GM19239 (cell line): Measurements from ENCODE around the gene ZCCHC17.

Experiments used
- DNase-seq: peaks from one replicate; pipeline ENCODE4 v3.0.0; 2011; ENCODE audit warnings: low spot score; ENCODE audit not compliant: insufficient read length
- FAIRE-seq: peaks from 2 replicates; lab custom pipeline; 2011; peaks lifted over from hg19 to GRCh38; lab: Jason Lieb, UNC

Gene ZCCHC17

GRCh38 chr1:31302709-31303441 is 6.0 kb downstream of the ZCCHC17 start:
- FAIRE-seq (no peak), DNase-seq (no peak)

DNA sequence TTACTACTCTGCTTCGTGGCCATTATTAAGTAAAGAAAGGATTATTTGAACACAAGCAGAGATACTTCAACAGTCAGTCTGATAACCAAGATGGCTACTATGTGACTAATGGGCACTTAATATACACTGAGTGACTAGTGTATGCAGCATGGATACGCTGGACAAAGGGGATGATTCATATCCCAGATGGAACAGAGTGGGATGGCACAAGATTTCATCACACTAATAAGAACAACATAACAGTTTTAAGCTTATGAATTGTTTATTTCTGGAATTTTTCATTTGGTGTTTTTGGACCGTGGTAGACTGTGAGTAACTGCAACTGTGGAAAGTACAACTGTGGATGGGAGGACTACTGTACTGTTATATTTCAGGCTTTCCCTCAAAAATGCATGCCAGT is 9.4 kb downstream of the ZCCHC17 start:
- no peak for FAIRE-seq
- no peak for DNase-seq

DNA sequence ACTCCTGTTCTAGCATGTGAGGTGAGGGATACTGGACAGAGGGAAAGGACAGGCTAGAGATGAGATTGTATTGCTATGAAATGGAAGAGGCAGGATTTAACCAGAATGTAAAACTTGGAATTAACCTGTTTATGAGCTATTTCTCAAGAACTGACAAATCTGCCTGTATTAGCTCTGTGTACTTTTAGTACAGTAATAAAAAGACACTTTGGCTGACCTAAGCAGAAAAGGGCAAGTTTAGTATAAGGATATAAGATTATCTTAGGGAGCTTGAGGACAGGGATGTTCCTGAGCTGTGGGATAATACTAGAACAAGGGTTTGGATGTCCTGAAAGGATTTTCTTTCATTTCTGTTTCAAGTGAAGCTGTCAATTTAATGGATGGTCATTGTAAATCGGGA is 11.2 kb downstream of the ZCCHC17 start:
- no peak for FAIRE-seq
- no peak for DNase-seq

DNA sequence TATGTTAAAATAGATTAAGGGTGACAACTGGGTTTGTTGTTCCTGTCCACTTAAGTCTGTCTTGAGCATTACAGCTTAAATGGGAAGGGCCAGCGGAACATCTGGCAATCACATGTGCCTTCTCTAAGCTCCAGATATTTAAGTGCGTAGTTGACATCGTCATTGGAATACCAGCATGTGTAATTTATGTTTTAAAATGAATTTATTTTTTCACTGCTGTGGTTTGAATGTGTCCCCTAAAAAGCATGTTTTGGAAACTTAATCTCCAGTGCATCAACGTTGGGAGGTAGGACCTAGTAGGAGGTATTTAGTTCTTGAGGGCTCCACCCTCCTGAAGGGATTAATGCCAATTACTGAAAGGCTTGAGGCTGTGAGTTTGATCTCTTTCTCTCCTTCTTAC is 13.4 kb downstream of the ZCCHC17 start:
- no peak for FAIRE-seq

DNA sequence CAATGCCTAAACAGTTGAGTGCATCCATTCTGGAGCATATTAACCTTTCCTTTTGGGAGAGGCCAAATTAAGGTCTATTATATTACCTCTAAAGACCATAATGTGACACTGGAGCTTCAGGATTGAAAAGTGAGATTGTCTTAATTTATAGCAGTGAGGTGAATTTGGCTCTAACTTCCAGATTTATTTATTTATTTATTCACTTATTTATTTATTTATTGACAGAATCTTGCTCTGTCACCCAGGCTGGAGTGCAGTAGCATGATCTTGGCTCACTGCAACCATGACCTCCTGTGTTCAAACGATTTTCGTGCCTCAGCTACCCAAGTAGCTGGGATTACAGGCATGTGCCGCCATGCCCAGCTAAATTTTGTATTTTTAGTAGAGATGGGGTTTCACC is 19.1 kb downstream of the ZCCHC17 start:
- FAIRE-seq (no peak), DNase-seq (no peak)

More for the DNA sequence above, 13.4 kb downstream of the ZCCHC17 start:
- no peak for DNase-seq

GRCh38 chr1:31318146-31318545 is 21.3 kb downstream of the ZCCHC17 start:
- no peak for FAIRE-seq
- no peak for DNase-seq

GRCh38 chr1:31324093-31324492 is 27.3 kb downstream of the ZCCHC17 start:
- DNase-seq (no peak), FAIRE-seq (no peak)

GRCh38 chr1:31324992-31325391 is 28.2 kb downstream of the ZCCHC17 start:
- FAIRE-seq = no peak
- no peak for DNase-seq

- no peak for FAIRE-seq
Observed at GRCh38 chr1:31326461-31326860, 29.6 kb downstream of the ZCCHC17 start.

DNA sequence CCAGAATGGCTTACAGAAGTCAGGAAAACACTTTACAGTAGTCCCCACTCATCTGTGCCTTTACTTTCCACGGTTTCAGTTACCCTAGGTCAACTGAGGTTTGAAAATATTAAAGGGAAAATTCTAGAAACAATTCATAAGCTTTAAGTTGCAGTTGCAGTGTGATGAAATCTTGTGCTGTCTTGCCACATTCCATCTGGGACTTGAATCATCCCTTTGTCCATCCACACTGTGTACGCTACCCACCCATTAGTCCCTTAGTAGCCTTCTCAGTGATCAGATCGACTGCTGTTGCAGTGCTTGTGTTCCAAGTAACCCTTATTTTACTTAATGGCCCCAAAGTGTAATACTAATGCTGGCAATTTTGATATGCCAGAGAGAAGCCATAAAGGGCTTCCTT is 30.5 kb downstream of the ZCCHC17 start:
- DNase-seq (no peak), FAIRE-seq (no peak)

More at GRCh38 chr1:31326461-31326860, 29.6 kb downstream of the ZCCHC17 start:
- DNase-seq = no peak

GRCh38 chr1:31335007-31335406 is 38.2 kb downstream of the ZCCHC17 start:
- FAIRE-seq (peak; percentile 76), DNase-seq (peak; percentile 9)

GRCh38 chr1:31336687-31337467 is 40.0 kb downstream of the ZCCHC17 start:
- FAIRE-seq (no peak), DNase-seq (no peak)

- DNase-seq = no peak
- FAIRE-seq = no peak
Observed at GRCh38 chr1:31344503-31344902, 47.7 kb downstream of the ZCCHC17 start.

DNA sequence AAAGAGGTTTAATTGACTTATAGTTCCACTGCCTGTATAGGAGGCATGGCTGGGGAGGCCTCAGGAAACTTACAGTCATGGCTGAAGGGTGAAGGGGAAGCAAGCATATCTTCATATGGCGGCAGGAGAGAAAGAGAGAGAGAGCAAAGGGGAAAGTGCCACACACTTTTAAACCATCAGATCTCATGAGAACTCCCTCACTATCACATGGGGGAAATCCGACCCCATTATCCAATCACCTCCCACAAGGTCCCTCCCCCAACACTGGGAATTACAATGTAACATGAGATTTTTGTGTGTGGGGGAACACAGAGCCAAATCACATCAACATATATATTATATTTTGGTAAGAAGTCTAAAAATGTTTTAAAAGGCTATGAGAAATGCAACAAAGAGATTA is 48.8 kb downstream of the ZCCHC17 start:
- FAIRE-seq (no peak), DNase-seq (no peak)

- FAIRE-seq = no peak
- no peak for DNase-seq
Observed at GRCh38 chr1:31346785-31347184, 50.0 kb downstream of the ZCCHC17 start.

DNA sequence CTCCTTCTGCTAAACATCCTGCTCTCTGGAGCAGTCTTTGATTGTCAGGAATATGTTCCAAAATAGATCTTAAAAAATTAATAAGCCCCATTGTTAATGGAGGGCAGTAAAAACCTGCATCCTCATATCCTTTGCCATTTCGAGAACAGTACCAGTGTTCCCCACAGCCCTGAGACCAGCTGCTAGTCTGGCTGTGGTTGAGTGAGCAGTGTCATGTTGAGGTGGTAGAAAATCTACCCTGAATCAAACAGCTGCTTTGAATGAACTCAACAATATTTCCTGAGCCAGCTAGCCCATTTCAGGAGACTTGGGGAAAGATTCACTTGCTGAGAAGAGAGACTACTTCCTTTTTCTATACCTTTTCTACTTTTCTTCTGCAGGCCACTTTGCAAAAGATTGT is 51.6 kb downstream of the ZCCHC17 start:
- DNase-seq (no peak), FAIRE-seq (no peak)

DNA sequence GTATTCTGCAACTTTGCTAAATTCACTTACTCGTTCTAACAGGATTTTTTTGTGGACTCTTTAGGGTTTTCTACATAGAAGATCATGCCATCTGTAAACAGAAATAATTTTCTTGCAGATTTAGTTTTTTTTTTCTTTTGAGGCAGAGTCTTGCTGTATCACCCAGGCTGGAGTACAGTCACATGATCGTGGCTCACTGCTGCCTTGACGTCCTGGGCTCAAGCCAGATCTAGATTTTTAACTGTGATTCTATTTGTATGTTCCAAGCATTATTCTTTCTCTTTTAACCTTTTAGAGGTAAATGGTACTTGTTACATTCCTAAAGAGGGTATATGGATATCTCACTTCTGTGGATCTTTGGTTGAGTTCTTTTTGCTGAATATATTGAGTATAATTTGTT is 57.5 kb downstream of the ZCCHC17 start:
- DNase-seq (no peak), FAIRE-seq (no peak)

DNA sequence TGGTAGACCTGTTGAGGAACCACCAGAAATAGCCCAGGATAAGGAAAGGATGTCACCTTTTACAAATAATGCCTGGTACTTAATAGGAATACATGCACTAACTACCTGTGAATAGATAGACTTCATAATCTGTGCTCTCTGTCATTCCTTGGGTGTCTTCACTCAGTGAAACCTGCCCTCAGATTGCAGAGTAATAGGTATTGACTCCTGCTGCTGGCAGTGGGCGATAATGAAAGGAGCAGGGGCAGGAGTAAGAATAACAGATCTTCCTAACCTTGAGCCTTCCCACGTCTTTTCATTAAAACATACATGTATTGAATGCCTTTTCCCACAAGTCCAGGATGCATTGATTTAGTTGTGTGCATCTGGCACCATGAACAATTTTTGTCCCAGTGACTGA is 59.6 kb downstream of the ZCCHC17 start:
- FAIRE-seq (no peak), DNase-seq (no peak)

DNA sequence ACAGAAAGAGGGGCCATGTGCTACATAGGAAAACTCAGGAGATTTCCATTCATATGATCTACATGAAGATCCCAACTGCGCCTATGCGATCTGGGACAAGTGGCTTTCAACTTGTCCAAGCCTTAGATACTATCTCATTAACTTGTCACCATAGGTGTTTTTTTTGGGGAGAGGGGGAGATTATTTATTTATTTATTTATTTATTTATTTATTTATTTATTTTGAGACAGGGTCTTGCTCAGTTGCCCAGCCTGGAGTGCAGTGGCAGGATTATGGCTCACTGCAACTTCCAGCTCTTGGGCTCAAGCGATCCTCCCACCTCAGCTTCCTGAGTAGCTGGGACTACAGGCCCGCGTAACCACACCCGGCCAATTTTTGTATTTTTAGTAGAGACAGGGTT is 64.8 kb downstream of the ZCCHC17 start:
- DNase-seq (no peak), FAIRE-seq (no peak)

DNA sequence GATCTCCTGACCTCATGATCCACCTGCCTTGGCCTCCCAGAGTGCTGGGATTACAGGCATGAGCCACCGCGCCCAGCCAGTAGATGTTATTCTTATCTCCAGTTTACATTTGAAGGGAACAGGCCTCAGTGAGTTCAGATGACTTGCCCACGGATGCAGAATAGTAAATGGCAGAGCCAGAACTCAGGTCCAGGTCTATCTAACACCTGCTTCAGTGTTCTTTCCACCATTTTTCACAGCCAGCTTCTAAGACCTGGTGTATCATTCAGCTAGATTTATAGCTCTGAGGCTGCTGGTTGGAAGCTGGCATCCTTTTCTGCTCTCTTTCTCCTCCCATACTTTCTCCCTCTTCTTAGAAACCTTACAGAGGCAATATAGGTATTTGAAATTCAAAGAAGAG is 65.2 kb downstream of the ZCCHC17 start:
- FAIRE-seq (no peak), DNase-seq (no peak)

GRCh38 chr1:31364561-31365250 is 67.9 kb downstream of the ZCCHC17 start:
- FAIRE-seq = no peak
- no peak for DNase-seq
